ENCODE results near the gene LRP8. TPM values are rescaled to one million over a fixed set of nuclear protein-coding genes. Genes with fewer than 3 reads are reported as not detected.

The LRP8 gene
- total and polyA plus RNA-seq, 4 donors: 0.15 to 0.75 (median 0.29) TPM

GRCh38 chr1:53210954-53211353, 116.9 kb downstream of the LRP8 start:
- Histone ChIP-seq H3K9me3 (ENCODE audit: control insufficient read depth in 4 of 4, low read length in 3 of 4) (peaks cover 0 to 4% (median under 1%) of the 10 kb centered on the region in 4 donors), H3K4me3 (ENCODE audit: low read depth in 1 of 3, low read length in 3 of 3) (no peak overlapping the region), H3K4me1 (ENCODE audit: control insufficient read depth in 4 of 4, insufficient read depth in 4 of 4, low read length in 3 of 4) (no peaks in the 10 kb centered on the region), H3K9ac (ENCODE audit: low read depth in 1 of 2, low read length in 2 of 2) (no peak overlapping the region), H3K27me3 (ENCODE audit: control insufficient read depth in 4 of 4, insufficient read depth in 4 of 4, low read length in 3 of 4) (no peaks in the 10 kb centered on the region), H3K36me3 (ENCODE audit: control insufficient read depth in 4 of 4, insufficient read depth in 3 of 4, low read depth in 1 of 4, low read length in 3 of 4) (peaks cover 21 to 75% (median 65%) of the 10 kb centered on the region in 4 donors), H3K27ac (ENCODE audit: low read depth in 1 of 2, low read length in 2 of 2) (no peak overlapping the region)
- TF ChIP-seq YY1 (IDR thresholded peaks at IDR 0.05): no peak
- TF ChIP-seq HNF4A (conservative IDR thresholded peaks at IDR 0.05): no peak
- TF ChIP-seq FOXA1 (IDR thresholded peaks at IDR 0.05): no peak
- TF ChIP-seq REST (IDR thresholded peaks at IDR 0.05): no peak
- 97% methylated on average over 11 of the region's 11 CpGs for WGBS
- DNase-seq (ENCODE audit: low spot score): no peak

- DNase-seq (ENCODE audit: low spot score): no peak
- no peak overlapping the region for H3K4me3 ChIP-seq (ENCODE audit: low read depth in 1 of 3, low read length in 3 of 3)
- no peaks in the 10 kb centered on the region for H3K4me1 ChIP-seq (ENCODE audit: control insufficient read depth in 4 of 4, insufficient read depth in 4 of 4, low read length in 3 of 4)
- no peak overlapping the region for H3K9ac ChIP-seq (ENCODE audit: low read depth in 1 of 2, low read length in 2 of 2)
- H3K9me3 ChIP-seq (ENCODE audit: control insufficient read depth in 4 of 4, low read length in 3 of 4): peaks cover 0 to 6% (median under 1%) of the 10 kb centered on the region in 4 donors
- H3K27ac ChIP-seq (ENCODE audit: low read depth in 1 of 2, low read length in 2 of 2): no peak overlapping the region
- whole genome bisulfite sequencing: 96% methylated on average over 7 of the region's 7 CpGs
- TF ChIP-seq NR2F2 (IDR thresholded peaks at IDR 0.05) (no peak), JUND (IDR thresholded peaks at IDR 0.05) (no peak)
- H3K36me3 ChIP-seq (ENCODE audit: control insufficient read depth in 4 of 4, insufficient read depth in 3 of 4, low read depth in 1 of 4, low read length in 3 of 4): peaks cover 21 to 77% (median 69%) of the 10 kb centered on the region in 4 donors
- H3K27me3 ChIP-seq (ENCODE audit: control insufficient read depth in 4 of 4, insufficient read depth in 4 of 4, low read length in 3 of 4): no peaks in the 10 kb centered on the region
These were observed 117.5 kb downstream of the LRP8 start for GRCh38 chr1:53210352-53210751.

GRCh38 chr1:53207726-53208125, 120.1 kb downstream of the LRP8 start:
- TF ChIP-seq RXRA (IDR thresholded peaks at IDR 0.05): no peak
- no peak for TF ChIP-seq ATF3 (IDR thresholded peaks at IDR 0.05)
- TF ChIP-seq GABPA (IDR thresholded peaks at IDR 0.05 in 1 of 2, conservative IDR thresholded peaks at IDR 0.05 in 1 of 2): no peak
- TF ChIP-seq CTCF (IDR thresholded peaks at IDR 0.05; ENCODE audit: low read depth, low read length, missing input control): no peak
- TF ChIP-seq FOXA2 (IDR thresholded peaks at IDR 0.05): no peak
- no peak for TF ChIP-seq SP1 (IDR thresholded peaks at IDR 0.05)
- TF ChIP-seq FOXA1 (IDR thresholded peaks at IDR 0.05): no peak
- Histone ChIP-seq H3K36me3 (ENCODE audit: control insufficient read depth in 4 of 4, insufficient read depth in 3 of 4, low read depth in 1 of 4, low read length in 3 of 4) (peaks cover 21 to 80% (median 72%) of the 10 kb centered on the region in 4 donors), H3K4me3 (ENCODE audit: low read depth in 1 of 3, low read length in 3 of 3) (no peak overlapping the region), H3K4me1 (ENCODE audit: control insufficient read depth in 4 of 4, insufficient read depth in 4 of 4, low read length in 3 of 4) (no peaks in the 10 kb centered on the region), H3K9me3 (ENCODE audit: control insufficient read depth in 4 of 4, low read length in 3 of 4) (peaks cover 0 to 6% (median under 1%) of the 10 kb centered on the region in 4 donors), H3K9ac (ENCODE audit: low read depth in 1 of 2, low read length in 2 of 2) (no peak overlapping the region), H3K27ac (ENCODE audit: low read depth in 1 of 2, low read length in 2 of 2) (no peak overlapping the region), H3K27me3 (ENCODE audit: control insufficient read depth in 4 of 4, insufficient read depth in 4 of 4, low read length in 3 of 4) (no peaks in the 10 kb centered on the region)
- DNase-seq (ENCODE audit: low spot score): no peak
- WGBS: 89% methylated on average over 1 of the region's 1 CpG
